Activated CD8-positive, alpha-beta memory T cell treated with anti-CD3 and anti-CD28 coated beads, Interleukin-2, amount 10 ng/mL, durations not matched to agents 7 days and 5 days (primary cell): Measurements from ENCODE around the gene S1PR3. TPM values are rescaled to one million over a fixed set of nuclear protein-coding genes. Genes with fewer than 3 reads are reported as not detected.

ENCODE experiments used
- ATAC-seq: fragments of 150-1000 bp; cut with Tn5 transposase; one replicate; pipeline ENCODE4 v1.10.0; 2021; ENCODE audit warnings: moderate library complexity
- CTCF ChIA-PET: fragments of 350-600 bp; sonication (Branson Sonifier 250); formaldehyde crosslinking; loops from one replicate; lab custom pipeline; 2021; ENCODE audit warnings: antibody characterized with exemption; lab: Charles Lee
- DNase-seq: peaks from one replicate; pipeline ENCODE4 v3.0.0-alpha.2; 2020
- H3K27ac Mint-ChIP-seq: one replicate; pipeline ENCODE4 v1.8.0; 2021; ENCODE audit warnings: mild to moderate bottlenecking, mixed read lengths
- H3K27me3 Mint-ChIP-seq: one replicate; pipeline ENCODE4 v1.8.0; 2021; ENCODE audit warnings: mixed read lengths
- H3K36me3 Mint-ChIP-seq: one replicate; pipeline ENCODE4 v1.8.0; 2021; ENCODE audit warnings: mild to moderate bottlenecking, mixed read lengths
- H3K4me1 Mint-ChIP-seq: one replicate; pipeline ENCODE4 v1.8.0; 2021; ENCODE audit warnings: mixed read lengths
- H3K4me3 Mint-ChIP-seq: one replicate; pipeline ENCODE4 v1.8.0; 2021; ENCODE audit warnings: mild to moderate bottlenecking, moderate library complexity, mixed read lengths
- H3K9me3 Mint-ChIP-seq: one replicate; pipeline ENCODE4 v1.8.0; 2022; ENCODE audit warnings: low read depth, mixed read lengths
- total RNA-seq, 2 experiments: library from RNA; stranded (reverse); gene quantifications; one replicate each; pipeline ENCODE4 v1.2.3, GENCODE V29; 2021

The S1PR3 gene
- total RNA-seq, 2 experiments from 2014 or later = 0.05 to 0.06 TPM

DNA sequence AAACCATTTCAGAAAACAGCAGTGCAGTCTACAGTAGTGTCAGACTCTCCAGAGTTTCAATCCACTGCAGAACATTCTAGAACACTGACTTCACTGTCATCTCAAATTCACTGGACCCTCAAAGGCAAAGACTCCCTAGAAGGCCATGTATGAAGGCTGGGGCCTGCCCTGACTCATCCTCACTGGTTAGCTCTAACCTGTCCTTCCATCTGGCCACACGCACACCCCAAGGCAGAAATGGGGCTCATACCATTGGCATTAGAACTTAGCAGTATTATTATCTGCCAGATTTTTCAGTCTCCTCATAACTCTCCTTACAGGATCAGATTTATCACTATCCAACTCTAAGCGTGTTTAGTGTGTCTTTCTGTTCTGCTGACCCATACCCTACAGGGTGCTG, 20.4 kb downstream of the S1PR3 start:
- ATAC-seq (no peak), DNase-seq (no peak)
- CTCF ChIA-PET = interaction anchor here (1.3 kb wide), 1 partner anchor 11 kb away, joined by 4 read pairs; no protein-coding TSS in a partner anchor
- peaks cover 6% of the 10 kb centered on the region for H3K27me3 Mint-ChIP-seq
- no peaks in the 10 kb centered on the region for H3K9me3 Mint-ChIP-seq
- H3K4me3 Mint-ChIP-seq = no peak overlapping the region
- no peak overlapping the region for H3K27ac Mint-ChIP-seq
- no peaks in the 10 kb centered on the region for H3K4me1 Mint-ChIP-seq
- no peaks in the 10 kb centered on the region for H3K36me3 Mint-ChIP-seq

DNA sequence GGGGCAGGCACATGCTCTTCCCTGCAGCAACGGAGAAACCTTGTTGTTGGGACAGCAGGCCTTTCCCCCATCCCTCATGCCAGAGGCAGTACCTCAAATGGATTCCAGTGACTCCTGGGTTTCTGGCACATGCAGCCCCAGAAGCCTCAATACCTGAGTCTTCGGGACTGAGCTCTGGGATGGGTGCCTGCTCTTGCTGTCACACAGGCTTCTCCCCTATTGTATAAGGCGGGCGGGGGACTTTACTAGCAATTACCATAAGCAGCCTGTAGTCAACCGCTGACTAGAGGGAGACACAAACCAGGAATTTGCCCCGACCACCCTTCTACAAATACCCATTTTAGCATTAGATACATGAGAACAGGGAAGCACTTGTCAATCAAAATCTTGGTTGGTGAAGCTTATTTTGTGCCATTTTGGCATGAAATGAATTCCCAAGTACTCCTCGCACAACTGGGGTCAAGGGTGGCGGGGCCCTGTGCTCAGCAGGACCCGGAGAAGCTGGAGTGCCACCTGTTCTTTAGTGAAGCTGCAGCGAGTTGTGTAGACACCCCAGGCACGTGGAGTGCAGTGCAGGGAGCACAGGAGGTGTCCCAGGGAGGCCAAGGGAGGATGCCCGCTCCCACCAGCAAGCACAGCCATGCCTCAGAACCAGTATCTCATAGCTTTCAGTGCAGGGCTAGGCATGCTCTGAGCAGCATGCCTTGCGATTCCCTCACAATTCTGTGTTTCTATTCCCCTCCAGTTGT, 21.2 kb downstream of the S1PR3 start:
- H3K36me3 Mint-ChIP-seq = no peaks in the 10 kb centered on the region
- no peak overlapping the region for H3K27ac Mint-ChIP-seq
- ATAC-seq = no peak
- CTCF ChIA-PET = no interaction called here
- no peaks in the 10 kb centered on the region for H3K9me3 Mint-ChIP-seq
- no peaks in the 10 kb centered on the region for H3K4me1 Mint-ChIP-seq
- H3K27me3 Mint-ChIP-seq = peaks cover 12% of the 10 kb centered on the region
- no peak for DNase-seq
- no peak overlapping the region for H3K4me3 Mint-ChIP-seq

DNA sequence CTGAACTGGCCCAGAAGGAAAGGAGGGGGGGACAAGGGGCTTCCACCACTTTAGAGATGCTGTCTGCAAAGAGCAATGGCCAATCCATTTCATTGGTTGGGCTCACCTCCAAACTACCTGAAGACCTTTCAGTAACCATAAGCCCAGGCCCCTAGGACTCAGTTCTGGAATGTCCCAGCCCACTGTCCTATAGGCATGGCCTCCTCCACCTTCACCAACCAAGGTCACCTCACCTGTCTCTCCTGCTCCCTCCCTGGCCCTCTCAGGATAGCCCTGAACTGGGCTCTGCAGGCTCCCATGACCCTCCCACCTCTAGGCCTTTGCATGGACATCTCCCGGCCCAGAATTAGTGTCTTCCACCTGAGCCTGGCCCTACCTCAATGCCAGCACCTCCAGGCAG, 22.4 kb downstream of the S1PR3 start:
- ATAC-seq = no peak
- peaks cover 15% of the 10 kb centered on the region for H3K27me3 Mint-ChIP-seq
- DNase-seq = no peak
- H3K36me3 Mint-ChIP-seq = no peaks in the 10 kb centered on the region
- no peak overlapping the region for H3K4me3 Mint-ChIP-seq
- CTCF ChIA-PET = no interaction called here
- no peaks in the 10 kb centered on the region for H3K4me1 Mint-ChIP-seq
- no peak overlapping the region for H3K27ac Mint-ChIP-seq
- no peaks in the 10 kb centered on the region for H3K9me3 Mint-ChIP-seq

GRCh38 chr9:89014153-89014552, 22.9 kb downstream of the S1PR3 start:
- Mint-ChIP-seq H3K27ac (no peak overlapping the region), H3K4me1 (no peaks in the 10 kb centered on the region), H3K27me3 (peaks cover 15% of the 10 kb centered on the region), H3K4me3 (no peak overlapping the region), H3K9me3 (no peaks in the 10 kb centered on the region), H3K36me3 (no peaks in the 10 kb centered on the region)
- CTCF ChIA-PET = no interaction called here
- ATAC-seq = no peak
- no peak for DNase-seq

- Mint-ChIP-seq H3K27ac (no peak overlapping the region), H3K27me3 (peaks cover 15% of the 10 kb centered on the region), H3K4me1 (no peaks in the 10 kb centered on the region), H3K36me3 (no peaks in the 10 kb centered on the region), H3K4me3 (no peak overlapping the region), H3K9me3 (no peaks in the 10 kb centered on the region)
- DNase-seq (no peak), ATAC-seq (no peak)
- CTCF ChIA-PET = no interaction called here
Observed at GRCh38 chr9:89015336-89015735, 24.1 kb downstream of the S1PR3 start.

DNA sequence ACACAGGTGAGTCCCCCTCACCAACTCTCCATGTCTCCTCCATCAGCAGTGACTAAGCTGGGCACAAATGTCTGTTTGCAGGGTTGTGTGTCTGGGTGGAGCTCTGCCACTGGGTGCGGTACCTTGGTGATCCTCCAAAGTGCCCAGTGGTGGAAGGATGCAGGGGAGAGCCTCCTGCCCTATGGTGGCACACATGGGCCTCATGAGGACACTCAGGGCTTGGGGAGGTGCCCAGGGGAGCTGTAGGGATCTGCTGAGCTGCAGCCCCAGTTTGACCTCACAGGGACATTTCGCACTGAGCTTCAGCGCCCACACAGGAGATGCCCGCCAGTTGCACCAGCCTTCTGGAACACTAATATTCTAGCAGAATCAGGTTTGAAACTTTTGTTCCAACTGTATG, 29.5 kb downstream of the S1PR3 start:
- DNase-seq (no peak), ATAC-seq (no peak)
- peaks cover 10% of the 10 kb centered on the region for H3K27me3 Mint-ChIP-seq
- H3K4me1 Mint-ChIP-seq = no peaks in the 10 kb centered on the region
- CTCF ChIA-PET = no interaction called here
- H3K4me3 Mint-ChIP-seq = no peak overlapping the region
- no peaks in the 10 kb centered on the region for H3K9me3 Mint-ChIP-seq
- H3K27ac Mint-ChIP-seq = no peak overlapping the region
- H3K36me3 Mint-ChIP-seq = no peaks in the 10 kb centered on the region

DNA sequence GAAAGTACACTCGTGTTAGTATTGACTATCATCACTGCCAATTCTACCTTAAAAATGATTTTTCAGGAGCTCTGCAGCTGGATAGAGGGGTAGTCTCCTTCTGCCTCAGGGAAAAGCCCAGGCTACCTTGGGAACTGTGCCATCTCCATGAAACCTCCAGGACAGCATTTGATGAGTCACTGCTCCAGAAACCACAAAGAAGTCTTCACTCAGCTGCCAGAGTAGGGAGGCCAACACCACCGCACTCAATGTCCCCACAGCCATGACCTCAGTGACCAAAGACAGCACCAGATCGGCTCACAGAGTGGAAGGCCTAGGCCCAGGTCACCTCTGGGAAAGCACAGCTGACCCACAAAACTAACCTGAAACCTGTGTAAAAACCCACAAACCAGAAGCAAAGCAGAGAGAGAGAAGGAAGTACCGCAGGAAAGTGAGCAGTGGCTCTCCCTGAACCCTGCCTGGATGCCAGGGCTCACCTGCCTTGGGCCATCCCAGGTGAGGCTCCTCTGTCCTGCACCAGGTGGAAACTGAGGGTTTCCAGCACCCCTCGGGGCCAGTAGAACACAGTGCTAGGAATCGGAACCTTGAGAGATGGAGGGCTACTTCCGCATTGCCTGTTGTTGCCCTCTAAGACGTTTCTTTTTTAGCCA, 30.0 kb downstream of the S1PR3 start:
- no peak overlapping the region for H3K27ac Mint-ChIP-seq
- H3K27me3 Mint-ChIP-seq = peaks cover 9% of the 10 kb centered on the region
- H3K9me3 Mint-ChIP-seq = no peaks in the 10 kb centered on the region
- ATAC-seq (no peak), DNase-seq (no peak)
- H3K4me1 Mint-ChIP-seq = no peaks in the 10 kb centered on the region
- CTCF ChIA-PET = no interaction called here
- H3K36me3 Mint-ChIP-seq = no peaks in the 10 kb centered on the region
- no peak overlapping the region for H3K4me3 Mint-ChIP-seq

- H3K4me3 Mint-ChIP-seq = no peak overlapping the region
- H3K9me3 Mint-ChIP-seq = no peaks in the 10 kb centered on the region
- DNase-seq (no peak), ATAC-seq (no peak)
- H3K27ac Mint-ChIP-seq = no peak overlapping the region
- H3K36me3 Mint-ChIP-seq = no peaks in the 10 kb centered on the region
- CTCF ChIA-PET = no interaction called here
- H3K27me3 Mint-ChIP-seq = peaks cover 7% of the 10 kb centered on the region
- no peaks in the 10 kb centered on the region for H3K4me1 Mint-ChIP-seq
Observed at GRCh38 chr9:89022001-89022759, 30.9 kb downstream of the S1PR3 start.

- no peaks in the 10 kb centered on the region for H3K4me1 Mint-ChIP-seq
- peaks cover 6% of the 10 kb centered on the region for H3K27me3 Mint-ChIP-seq
- no peak overlapping the region for H3K4me3 Mint-ChIP-seq
- CTCF ChIA-PET = no interaction called here
- DNase-seq (no peak), ATAC-seq (no peak)
- no peak overlapping the region for H3K27ac Mint-ChIP-seq
- no peaks in the 10 kb centered on the region for H3K36me3 Mint-ChIP-seq
- no peaks in the 10 kb centered on the region for H3K9me3 Mint-ChIP-seq
Observed at GRCh38 chr9:89022902-89023301, 31.6 kb downstream of the S1PR3 start.

GRCh38 chr9:89023740-89024139, 32.5 kb downstream of the S1PR3 start:
- ATAC-seq = no peak
- Mint-ChIP-seq H3K27me3 (peaks cover 2% of the 10 kb centered on the region), H3K9me3 (no peaks in the 10 kb centered on the region), H3K4me3 (no peak overlapping the region), H3K4me1 (no peaks in the 10 kb centered on the region), H3K36me3 (no peaks in the 10 kb centered on the region), H3K27ac (no peak overlapping the region)
- DNase-seq = no peak
- CTCF ChIA-PET = no interaction called here

- ATAC-seq (no peak), DNase-seq (no peak)
- Mint-ChIP-seq H3K27ac (no peak overlapping the region), H3K4me1 (no peaks in the 10 kb centered on the region), H3K27me3 (peaks cover 6% of the 10 kb centered on the region), H3K36me3 (no peaks in the 10 kb centered on the region), H3K9me3 (peaks cover 4% of the 10 kb centered on the region), H3K4me3 (no peak overlapping the region)
- CTCF ChIA-PET = no interaction called here
Observed at GRCh38 chr9:89024727-89025126, 33.5 kb downstream of the S1PR3 start.

DNA sequence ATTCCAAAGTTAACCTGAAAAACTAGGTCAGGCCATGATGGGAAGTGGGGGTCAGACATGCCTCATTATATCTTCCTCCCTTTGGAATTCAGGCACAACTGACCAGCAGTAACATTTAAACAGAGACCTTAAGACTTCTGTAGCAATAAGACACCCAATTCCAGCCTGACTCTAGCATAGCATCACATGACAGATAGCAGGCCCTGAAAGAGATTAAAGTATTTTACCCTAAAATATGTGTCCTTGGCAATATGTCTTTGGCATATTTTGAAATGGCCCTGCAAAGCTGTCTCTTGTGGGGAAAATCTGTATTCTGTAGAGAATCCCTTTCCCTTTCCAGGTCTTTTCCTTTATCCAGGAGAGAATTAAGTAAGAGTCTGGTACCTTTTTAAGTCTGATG, 34.3 kb downstream of the S1PR3 start:
- Mint-ChIP-seq H3K36me3 (no peaks in the 10 kb centered on the region), H3K27ac (no peak overlapping the region), H3K4me1 (no peaks in the 10 kb centered on the region), H3K9me3 (peaks cover 4% of the 10 kb centered on the region), H3K4me3 (no peak overlapping the region), H3K27me3 (peaks cover 9% of the 10 kb centered on the region)
- ATAC-seq (no peak), DNase-seq (no peak)
- CTCF ChIA-PET = no interaction called here

- CTCF ChIA-PET = interaction anchor here (0.6 kb wide), 1 partner anchor 902 kb away, joined by 4 read pairs; no protein-coding TSS in a partner anchor
- no peaks in the 10 kb centered on the region for H3K4me1 Mint-ChIP-seq
- DNase-seq (no peak), ATAC-seq (no peak)
- H3K4me3 Mint-ChIP-seq = no peak overlapping the region
- H3K27ac Mint-ChIP-seq = no peak overlapping the region
- H3K36me3 Mint-ChIP-seq = no peaks in the 10 kb centered on the region
- peaks cover 13% of the 10 kb centered on the region for H3K27me3 Mint-ChIP-seq
- H3K9me3 Mint-ChIP-seq = peaks cover 5% of the 10 kb centered on the region
Observed at GRCh38 chr9:89026876-89027275, 35.6 kb downstream of the S1PR3 start.

DNA sequence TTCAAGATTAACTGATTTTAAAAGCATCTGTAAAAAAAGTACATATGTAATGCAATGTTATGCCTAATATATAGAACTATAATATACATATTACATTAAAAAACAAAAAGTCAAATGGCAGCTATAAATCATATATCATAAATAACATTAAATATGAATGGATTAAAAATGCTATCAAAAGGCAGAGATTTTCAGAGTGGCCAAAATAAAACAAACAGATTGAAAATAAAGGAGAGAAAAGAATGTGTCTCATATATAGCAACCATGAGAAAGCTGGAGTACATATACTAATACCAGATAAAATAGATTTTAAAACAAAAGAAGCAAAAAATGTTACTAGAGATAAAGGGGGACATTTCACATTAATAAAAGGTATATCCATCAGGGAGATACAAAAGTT, 38.5 kb downstream of the S1PR3 start:
- Mint-ChIP-seq H3K4me1 (no peaks in the 10 kb centered on the region), H3K27ac (no peak overlapping the region), H3K9me3 (peaks cover 5% of the 10 kb centered on the region), H3K36me3 (no peaks in the 10 kb centered on the region), H3K27me3 (peaks cover 17% of the 10 kb centered on the region), H3K4me3 (no peak overlapping the region)
- ATAC-seq = no peak
- DNase-seq = no peak
- CTCF ChIA-PET = no interaction called here
